SH-SY5Y (cell line): ENCODE results near the gene SGCA.

ENCODE experiments used
- GATA2 ChIP-seq: IDR thresholded peaks from 2 replicates; pipeline ENCODE4 v1.6.1; 2011; ENCODE audit warnings: mild to moderate bottlenecking, low read depth, low read length
- GATA3 ChIP-seq: IDR thresholded peaks from 2 replicates; pipeline ENCODE4 v1.6.1; 2011; ENCODE audit warnings: low read depth, mild to moderate bottlenecking, low read length, moderate library complexity

The SGCA gene

DNA sequence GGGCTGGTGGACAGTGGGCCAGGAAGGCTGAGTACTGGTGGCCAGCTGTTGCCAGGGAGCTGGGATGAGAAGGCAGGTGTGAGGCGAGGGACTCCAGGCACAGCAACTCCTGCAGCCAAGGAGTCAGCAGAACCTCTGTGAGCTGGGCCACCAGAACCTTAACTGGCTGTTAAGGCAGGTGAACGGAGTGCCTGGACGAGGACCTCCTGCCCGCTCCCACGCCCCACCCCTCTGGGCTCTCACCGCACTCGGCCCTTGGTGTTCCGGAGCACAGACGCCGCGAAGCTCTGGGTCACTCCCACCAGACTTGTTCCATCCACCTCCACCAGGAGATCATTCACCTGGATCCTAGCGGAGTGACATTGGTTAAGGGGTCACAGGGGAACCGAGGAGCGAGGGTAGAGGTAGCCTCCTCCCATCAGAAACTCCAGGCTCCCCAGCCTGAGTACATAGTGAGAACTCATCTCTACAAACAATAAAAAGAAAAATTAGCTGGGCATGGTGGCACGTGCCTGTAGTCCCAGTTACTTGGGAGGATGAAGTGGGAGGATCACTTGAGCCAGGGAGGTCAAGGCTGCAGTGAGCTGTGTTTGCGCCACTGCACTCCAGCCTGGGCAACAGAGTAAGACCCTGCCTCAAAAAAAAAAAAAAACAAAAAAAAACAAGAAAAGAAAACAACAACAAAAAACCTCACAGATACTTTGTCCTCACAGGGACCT, 24.6 kb upstream of the SGCA start:
- TF ChIP-seq GATA2, result no peak
- no peak for TF ChIP-seq GATA3

DNA sequence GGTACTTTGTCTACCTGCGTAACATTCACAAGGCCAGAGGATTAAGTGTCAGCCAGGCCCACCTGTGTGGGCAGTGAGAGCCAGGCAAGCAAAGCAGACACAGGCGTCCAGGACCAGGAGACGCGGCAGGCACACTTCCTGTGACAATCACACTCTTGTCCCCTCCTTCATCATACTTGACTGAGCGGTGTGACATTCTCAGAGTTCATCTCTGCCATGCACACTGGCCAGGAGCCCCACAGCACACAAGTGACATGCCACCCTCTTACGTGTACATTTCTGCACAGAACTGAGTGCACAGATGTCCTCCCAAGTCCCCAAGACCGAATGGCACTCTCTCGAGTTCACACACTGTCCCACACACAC, 24.1 kb upstream of the SGCA start:
- TF ChIP-seq GATA3 (no peak), GATA2 (no peak)

DNA sequence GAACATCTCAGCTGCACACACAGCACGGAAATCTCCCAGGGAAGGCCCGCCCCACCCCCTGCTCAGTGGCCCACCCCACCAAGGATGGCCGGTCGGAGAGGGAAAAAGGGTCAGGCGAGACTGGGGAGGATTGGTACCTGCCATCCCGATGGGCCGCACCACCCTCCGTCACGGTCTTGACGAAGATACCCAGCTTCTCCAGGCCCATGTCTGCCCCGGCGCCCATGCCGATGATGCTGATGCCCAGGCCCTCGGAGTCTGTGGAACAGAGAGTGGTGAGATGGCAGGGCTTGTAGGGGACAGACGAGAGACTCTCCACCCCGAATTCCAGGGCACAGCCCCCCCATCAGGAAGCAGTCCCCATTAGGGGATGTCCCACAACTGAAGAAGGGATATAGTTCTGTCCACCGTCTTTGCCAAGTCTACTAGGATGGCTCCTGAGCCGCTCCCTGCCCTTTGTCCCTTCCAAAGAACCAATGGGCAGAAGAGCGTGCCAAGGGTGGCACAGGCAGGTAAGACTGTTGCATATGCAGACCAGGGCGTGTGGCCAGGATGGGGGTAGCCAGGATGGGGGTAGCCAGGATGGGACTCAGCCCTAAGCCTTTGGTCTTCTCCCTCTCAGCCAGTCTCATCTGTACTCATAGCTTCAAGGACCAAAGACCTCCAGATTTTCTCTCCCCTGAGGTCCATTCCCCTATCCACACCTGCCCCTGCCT, 22.2 kb upstream of the SGCA start:
- TF ChIP-seq GATA2, result no peak
- no peak for TF ChIP-seq GATA3

DNA sequence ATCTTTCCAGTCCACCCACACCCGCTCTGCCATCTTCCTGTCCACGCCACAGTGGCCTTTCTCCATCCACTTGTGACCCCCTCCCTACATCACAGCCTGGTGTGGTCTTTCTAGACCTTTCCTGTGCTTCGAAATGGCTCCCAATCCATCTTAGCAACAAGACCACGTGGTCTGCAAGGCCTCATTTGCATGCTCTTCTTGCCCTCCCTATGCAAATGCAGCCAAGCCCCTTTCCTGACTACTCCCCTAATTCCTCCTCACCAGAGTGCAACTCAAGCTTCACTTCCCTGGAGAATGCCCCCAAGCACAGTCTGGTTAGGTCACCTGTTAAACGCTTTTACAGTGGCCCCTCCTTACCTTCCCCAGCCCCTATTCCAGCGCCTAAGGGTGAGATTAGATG, 21.4 kb upstream of the SGCA start:
- no peak for TF ChIP-seq GATA3
- no peak for TF ChIP-seq GATA2

- TF ChIP-seq GATA2 (no peak), GATA3 (no peak)
Observed at GRCh38 chr17:50144845-50145531, 20.8 kb upstream of the SGCA start.

DNA sequence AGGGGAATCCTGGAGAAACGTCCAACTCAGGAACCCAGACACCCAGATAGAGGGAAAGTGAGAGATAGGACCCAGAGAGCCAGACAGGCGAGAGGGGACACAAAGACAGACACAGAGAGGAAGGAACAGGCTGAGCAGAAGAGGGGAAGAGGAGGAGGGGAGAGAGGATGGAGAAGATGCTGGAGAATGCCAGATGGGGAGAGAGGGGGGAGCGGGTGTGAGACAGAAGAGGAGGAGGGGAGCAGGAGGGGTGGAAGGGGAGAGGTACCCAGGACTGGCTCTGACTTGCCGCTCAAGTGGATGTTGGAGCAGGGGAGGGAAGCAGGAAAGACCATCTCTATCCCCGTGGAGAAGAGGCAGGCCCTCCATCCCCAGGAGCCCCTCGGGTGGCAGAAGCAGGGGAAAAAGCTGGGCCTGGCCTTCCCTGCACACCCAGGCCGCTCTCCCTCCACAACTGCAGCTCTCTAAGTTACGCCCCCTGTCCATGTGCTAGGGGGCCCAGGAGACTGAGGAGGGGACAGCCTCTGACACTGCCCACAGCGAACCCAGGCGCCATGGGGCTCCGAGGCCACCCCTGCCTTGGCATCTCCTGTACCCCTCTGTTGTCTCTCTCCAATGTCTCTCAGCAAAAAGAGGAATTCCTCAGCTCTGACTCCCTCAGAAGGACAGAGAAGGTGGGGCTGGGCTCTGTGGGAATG, 20.1 kb upstream of the SGCA start:
- TF ChIP-seq GATA2 (no peak), GATA3 (no peak)

DNA sequence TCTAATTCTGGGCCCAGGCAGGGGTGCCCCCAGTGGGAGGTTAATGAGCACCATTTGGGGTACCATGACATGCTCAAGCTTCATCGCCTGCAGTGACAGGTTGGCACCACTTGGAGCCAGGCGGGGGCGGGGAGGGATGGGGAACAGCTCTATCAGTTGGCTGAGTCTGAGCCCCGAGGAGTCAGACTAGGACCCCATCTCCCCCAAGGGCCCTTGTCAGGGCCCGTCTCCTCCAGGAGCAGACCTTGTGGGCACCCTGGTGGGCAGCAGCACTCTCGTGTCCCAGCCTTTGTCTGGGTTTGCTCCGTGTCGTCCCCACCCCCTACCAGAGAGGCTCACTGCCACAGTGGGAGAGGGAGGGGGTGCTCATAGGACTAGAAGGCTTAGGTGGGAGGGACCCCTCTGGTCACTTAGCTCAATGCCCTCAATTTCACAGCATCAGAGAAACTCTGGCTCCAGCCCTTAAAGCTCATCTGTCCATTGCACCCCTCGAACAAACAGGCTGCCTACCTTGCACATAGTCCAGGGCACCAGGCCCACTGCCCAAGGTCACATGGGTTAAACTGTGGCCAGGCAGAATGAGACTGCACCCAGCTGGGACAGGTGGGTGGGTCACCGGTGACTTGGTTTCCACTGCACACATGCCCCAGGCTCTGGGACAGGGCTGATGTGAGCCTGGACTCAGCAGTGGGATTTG, 19.4 kb upstream of the SGCA start:
- TF ChIP-seq GATA3 (no peak), GATA2 (no peak)

GRCh38 chr17:50146927-50147665, 18.7 kb upstream of the SGCA start:
- TF ChIP-seq GATA2 (no peak), GATA3 (no peak)

DNA sequence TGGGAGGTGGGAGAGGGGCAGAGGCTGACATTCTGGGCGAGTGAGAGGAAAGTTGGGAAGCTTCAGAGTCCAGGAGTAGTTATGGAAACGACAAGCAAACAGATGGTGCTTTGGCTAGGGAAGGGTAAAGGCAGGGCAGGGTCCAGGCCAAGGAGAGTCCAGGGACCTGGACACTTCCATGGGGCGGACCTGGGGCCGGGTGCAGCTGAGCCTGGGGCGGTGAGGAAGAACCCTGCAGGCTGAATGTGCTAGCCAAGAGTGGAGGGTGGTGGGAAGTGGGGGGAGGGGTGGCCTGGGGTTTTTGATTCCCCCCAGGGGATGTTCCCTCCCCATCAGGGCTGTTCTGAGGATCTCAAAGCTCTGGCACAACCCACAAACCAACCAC, 18.0 kb upstream of the SGCA start:
- no peak for TF ChIP-seq GATA2
- TF ChIP-seq GATA3, result no peak

DNA sequence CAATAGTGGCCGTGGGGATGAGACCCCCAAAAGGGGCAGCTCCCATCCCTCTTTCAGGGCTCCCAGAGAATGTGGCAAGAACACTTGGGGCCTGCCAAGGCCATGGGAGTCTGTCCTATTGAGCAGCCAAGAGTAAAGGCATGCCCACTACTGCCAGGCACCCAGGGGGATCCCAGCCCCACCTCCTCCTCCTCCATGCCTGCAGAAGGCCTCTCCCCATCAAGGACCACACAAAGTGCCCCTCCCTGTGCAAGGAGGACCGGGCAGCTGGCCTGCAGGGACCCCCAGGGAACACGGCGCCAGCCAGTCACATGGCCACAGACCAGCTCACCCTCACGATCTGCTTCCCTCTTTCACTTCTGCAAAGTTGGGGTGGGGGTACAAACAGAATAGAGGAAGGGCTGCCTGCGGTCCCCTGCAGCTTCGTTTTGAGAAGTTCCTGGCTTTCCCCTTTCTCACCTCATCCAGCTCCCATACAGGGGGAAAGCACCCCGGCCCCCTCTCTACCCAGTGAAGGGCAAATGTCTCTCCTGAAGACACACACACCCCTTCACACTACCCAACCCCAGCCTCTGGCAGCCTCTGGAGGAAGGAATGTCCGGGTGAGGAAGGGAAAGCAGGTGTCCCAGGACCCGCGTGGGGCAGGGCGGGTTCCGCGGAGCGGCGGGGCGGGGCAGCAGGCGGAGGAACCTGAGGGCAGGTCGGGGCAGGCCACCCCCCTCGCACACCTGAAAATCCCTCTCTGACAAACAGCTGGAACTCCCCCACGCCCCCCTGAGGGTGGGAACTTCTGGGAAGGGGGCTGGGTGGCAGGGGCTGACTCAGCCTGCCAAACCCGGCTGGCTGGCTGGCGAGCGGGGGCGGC, 17.3 kb upstream of the SGCA start:
- TF ChIP-seq GATA2 (no peak), GATA3 (no peak)

- no peak for TF ChIP-seq GATA3
- TF ChIP-seq GATA2, result no peak
Observed at GRCh38 chr17:50149091-50149416, 16.8 kb upstream of the SGCA start.
